Esophagus muscularis mucosa (tissue), 4 donors: ENCODE data around the gene ATIC. TPM values are rescaled to one million over a fixed set of nuclear protein-coding genes. Genes with fewer than 3 reads are reported as not detected.

Source experiments
- DNase-seq: peaks from one replicate; pipeline ENCODE4 v3.0.0-alpha.2; 2017; ENCODE audit errors: extremely low spot score
- H3K27ac ChIP-seq, 4 donors: fragments of 200-600 bp; sonication (generic); replicated peaks in 1 of 4; 1 replicate in 3 of 4; 2 replicates in 1 of 4; pipeline ENCODE4 v1.5.1; 2016 to 2019; ENCODE audit warnings: mild to moderate bottlenecking in 1 of 4
- H3K27me3 ChIP-seq, 4 donors: fragments of 200-600 bp; sonication (generic); one replicate each; pipeline versions ENCODE4 v1.5.1 to v1.6.0; 2016 to 2019
- H3K36me3 ChIP-seq, 4 donors: fragments of 200-600 bp; sonication (generic); one replicate each; pipeline ENCODE4 v1.5.1; 2016 to 2019
- H3K4me1 ChIP-seq, 4 donors: fragments of 200-600 bp; sonication (generic); one replicate each; pipeline ENCODE4 v1.5.1; 2016 to 2019
- H3K4me3 ChIP-seq, 4 donors: fragments of 200-600 bp; sonication (generic); 1 replicate in 2 of 4; 2 replicates in 2 of 4; pipeline ENCODE4 v1.5.1; 2016 to 2019; ENCODE audit warnings: mild to moderate bottlenecking in 4 of 4, moderate library complexity in 1 of 4
- H3K9me3 ChIP-seq, 4 donors: fragments of 200-600 bp; sonication (generic); 1 replicate in 3 of 4; 2 replicates in 1 of 4; pipeline ENCODE4 v1.5.1; 2016 to 2019
- EP300 ChIP-seq: sonication (generic); formaldehyde crosslinking; IDR thresholded peaks from one replicate; pipeline ENCODE4 v1.6.1; 2017; ENCODE audit warnings: antibody characterized with exemption
- POLR2A ChIP-seq: fragments of 450-650 bp; IDR thresholded peaks from one replicate; pipeline ENCODE4 v1.6.1; 2017; ENCODE audit warnings: antibody characterized with exemption, moderate library complexity, mild to moderate bottlenecking, low read depth
- POLR2AphosphoS5 ChIP-seq, 2 donors: sonication (generic); formaldehyde crosslinking; IDR thresholded peaks; one replicate each; pipeline ENCODE4 v1.6.1; 2017; ENCODE audit warnings: antibody characterized with exemption in 2 of 2
- WGBS: methylation state at CpG from one replicate; pipeline ENCODE4 v1.1.5; 2018; 5-methylcytosine and 5-hydroxymethylcytosine counted together
- intact Hi-C: fragments of 100-400 bp; cut with DNase I; formaldehyde crosslinking; loops from one replicate; pipeline ENCODE4 v1.15.1; 2023
- total RNA-seq, 4 donors: library from RNA; depleted of rRNA; stranded (reverse); fragments of >200 nt; gene quantifications; one replicate each; pipeline versions ENCODE4 v1.1.0 to v1.2.1, GENCODE V29; 2016
- TF ChIP-seq, protein P1 (sequence below), 3 experiments: fragments of 200-600 bp in 2 of 3; fragments of 450-650 bp in 1 of 3; sonication (generic) in 2 of 3; IDR thresholded peaks; one replicate each; pipeline ENCODE4 v1.5.1; 2017 to 2019; ENCODE audit warnings: antibody characterized with exemption in 3 of 3, mild to moderate bottlenecking in 2 of 3, moderate library complexity in 1 of 3

ATIC gene
- total RNA-seq, 4 donors from 2014 or later: 29.1 to 50.8 (median 34.4) TPM

DNA sequence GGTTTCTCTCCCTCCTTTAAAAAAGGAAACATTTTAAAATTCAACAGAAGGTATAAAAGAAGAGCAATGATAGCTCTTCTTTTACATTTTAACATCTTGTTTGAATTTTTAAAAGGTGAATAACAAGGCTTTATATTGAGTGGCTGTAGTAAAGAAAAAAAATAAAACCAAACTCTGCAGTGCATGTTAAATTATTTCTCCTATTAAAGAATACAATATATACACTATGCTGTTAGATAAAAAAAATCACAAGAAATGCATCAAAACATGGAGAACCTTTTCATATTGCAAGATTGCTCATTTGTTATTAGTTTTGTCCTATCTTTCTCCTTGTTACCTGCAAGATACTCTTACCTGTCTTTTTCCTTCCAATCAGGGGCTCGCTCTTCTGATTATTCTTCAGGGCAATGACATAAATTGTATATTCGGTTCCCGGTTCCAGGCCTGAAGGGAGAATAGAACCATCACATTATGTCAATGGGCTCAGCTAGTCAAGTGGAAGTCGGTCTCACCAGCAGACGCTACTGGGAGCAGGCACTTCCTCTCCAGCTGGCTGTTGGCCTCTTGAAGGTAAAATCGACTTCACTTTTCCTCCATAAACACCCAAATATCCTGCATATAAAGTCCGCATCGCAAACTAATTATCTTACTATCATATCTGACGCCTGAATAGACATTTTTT, 61.2 kb downstream of the ATIC start:
- 80% methylated on average over 9 of the region's 9 CpGs for WGBS
- Histone ChIP-seq H3K27ac (peak overlapping the region in 2 of 4 donors; percentile 3 to 5), H3K9me3 (no peaks in the 10 kb centered on the region), H3K27me3 (no peaks in the 10 kb centered on the region), H3K4me1 (peaks cover 0 to 19% (median 10%) of the 10 kb centered on the region in 4 donors), H3K36me3 (peaks cover 83 to 100% (median 86%) of the 10 kb centered on the region in 4 donors), H3K4me3 (no peak overlapping the region)
- peak; percentile 55 for DNase-seq
- intact Hi-C loops: no loop called here
- no peak for TF ChIP-seq POLR2AphosphoS5 (IDR thresholded peaks at IDR 0.05)
- TF ChIP-seq, protein P1, sequence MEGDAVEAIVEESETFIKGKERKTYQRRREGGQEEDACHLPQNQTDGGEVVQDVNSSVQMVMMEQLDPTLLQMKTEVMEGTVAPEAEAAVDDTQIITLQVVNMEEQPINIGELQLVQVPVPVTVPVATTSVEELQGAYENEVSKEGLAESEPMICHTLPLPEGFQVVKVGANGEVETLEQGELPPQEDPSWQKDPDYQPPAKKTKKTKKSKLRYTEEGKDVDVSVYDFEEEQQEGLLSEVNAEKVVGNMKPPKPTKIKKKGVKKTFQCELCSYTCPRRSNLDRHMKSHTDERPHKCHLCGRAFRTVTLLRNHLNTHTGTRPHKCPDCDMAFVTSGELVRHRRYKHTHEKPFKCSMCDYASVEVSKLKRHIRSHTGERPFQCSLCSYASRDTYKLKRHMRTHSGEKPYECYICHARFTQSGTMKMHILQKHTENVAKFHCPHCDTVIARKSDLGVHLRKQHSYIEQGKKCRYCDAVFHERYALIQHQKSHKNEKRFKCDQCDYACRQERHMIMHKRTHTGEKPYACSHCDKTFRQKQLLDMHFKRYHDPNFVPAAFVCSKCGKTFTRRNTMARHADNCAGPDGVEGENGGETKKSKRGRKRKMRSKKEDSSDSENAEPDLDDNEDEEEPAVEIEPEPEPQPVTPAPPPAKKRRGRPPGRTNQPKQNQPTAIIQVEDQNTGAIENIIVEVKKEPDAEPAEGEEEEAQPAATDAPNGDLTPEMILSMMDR (IDR thresholded peaks at IDR 0.05): no peak
- TF ChIP-seq POLR2A: no peak
- TF ChIP-seq EP300: no peak

DNA sequence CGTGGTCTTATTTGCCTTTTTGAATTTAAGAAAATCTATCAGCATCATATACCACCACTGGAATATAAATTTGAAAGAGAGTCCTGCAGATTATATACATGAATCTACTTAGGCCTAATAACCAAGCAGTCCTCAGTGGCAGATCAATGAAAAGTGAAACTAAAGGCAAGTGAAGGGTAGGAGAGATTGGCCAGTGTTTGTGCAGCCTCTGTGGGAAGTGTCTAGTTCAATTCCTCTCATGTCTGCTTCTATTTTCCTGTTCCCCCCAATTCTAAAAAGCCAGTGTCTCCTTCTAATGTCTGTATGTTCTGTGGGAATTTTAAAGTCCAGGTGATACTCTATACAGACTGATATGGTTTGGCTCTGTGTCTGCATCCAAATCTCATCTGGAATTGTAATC, 62.1 kb downstream of the ATIC start:
- intact Hi-C loops: no loop called here
- Histone ChIP-seq H3K9me3 (no peaks in the 10 kb centered on the region), H3K27me3 (no peaks in the 10 kb centered on the region), H3K4me3 (no peak overlapping the region), H3K27ac (peak overlapping the region in 2 of 4 donors; percentile 5 to 34), H3K4me1 (peaks cover 0 to 19% (median 10%) of the 10 kb centered on the region in 4 donors), H3K36me3 (peaks cover 81 to 100% (median 87%) of the 10 kb centered on the region in 4 donors)
- TF ChIP-seq POLR2A: no peak
- TF ChIP-seq, protein P1 (IDR thresholded peaks at IDR 0.05): no peak
- no peak for DNase-seq
- 64% methylated on average over 1 of the region's 1 CpG for WGBS

DNA sequence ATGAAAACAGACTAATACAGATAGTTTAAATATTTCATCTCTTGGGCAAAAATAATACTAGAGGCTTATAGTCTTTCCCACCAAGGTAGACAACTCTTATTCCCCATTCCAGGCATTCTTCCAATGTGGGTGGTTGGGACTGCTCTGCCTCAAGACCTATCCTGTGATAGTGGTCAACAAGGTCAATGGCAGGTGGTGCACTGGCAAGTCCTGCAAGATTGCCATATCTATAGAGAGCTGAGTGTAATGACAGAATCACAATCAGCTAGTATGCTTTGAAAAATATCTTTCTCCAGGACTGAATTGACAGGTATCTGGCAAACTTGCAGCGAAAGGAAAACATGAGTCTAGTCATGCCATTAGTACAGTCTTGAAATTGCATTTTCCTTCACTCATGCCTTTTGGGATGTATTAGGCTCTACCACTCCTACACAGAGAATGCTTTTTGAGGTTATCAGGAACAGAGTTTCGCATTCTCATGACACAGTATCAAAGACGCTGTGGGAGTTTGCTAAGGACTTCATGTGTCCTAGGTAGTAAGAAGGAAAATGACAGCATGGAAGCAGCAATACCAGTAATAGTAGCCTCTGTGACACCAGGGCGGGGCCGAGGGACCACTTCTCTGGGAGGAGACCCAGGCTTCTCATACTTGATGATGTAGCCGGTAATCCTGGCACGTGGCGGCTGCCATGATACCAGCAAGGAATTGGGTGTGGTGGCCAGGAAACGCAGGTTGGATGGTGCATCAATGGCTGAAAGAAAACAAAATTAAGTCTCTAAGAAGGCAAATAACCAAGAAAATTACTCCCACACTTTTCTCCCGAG, 63.0 kb downstream of the ATIC start:
- WGBS: 90% methylated on average over 10 of the region's 10 CpGs
- Histone ChIP-seq H3K4me1 (peaks cover 0 to 19% (median 8%) of the 10 kb centered on the region in 4 donors), H3K4me3 (no peak overlapping the region), H3K27ac (peak overlapping the region in 2 of 4 donors; percentile 5 to 23), H3K9me3 (no peaks in the 10 kb centered on the region), H3K36me3 (peaks cover 78 to 100% (median 88%) of the 10 kb centered on the region in 4 donors), H3K27me3 (no peaks in the 10 kb centered on the region)
- peak; percentile 60 for DNase-seq
- TF ChIP-seq POLR2A: no peak
- no peak for TF ChIP-seq EP300
- no peak for TF ChIP-seq POLR2AphosphoS5 (IDR thresholded peaks at IDR 0.05)
- TF ChIP-seq, protein P1 (IDR thresholded peaks at IDR 0.05): no peak
- intact Hi-C loops: loop anchor here (5.0 kb wide), 1 partner anchor 47 kb away; no protein-coding TSS in a partner anchor

DNA sequence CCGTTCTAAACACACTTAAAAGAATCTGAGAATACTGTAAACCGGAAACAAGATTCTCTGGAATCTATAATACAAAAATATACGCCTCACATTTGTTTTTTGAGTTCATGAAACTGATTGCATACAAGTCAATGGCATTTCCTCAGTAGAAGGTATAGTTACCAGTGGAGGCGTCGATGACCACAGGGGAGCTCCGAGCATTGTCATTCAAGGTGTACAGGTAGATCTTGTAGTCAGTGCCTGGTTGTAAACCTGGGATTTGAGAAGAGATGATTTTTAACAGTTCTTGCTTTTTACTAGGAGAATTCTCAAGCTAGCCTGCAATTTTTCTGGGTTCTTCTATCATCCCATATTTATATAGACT, 63.6 kb downstream of the ATIC start:
- Histone ChIP-seq H3K27ac (peak overlapping the region in 1 of 4 donors; percentile 23), H3K4me3 (no peak overlapping the region), H3K9me3 (no peaks in the 10 kb centered on the region), H3K36me3 (peaks cover 78 to 100% (median 87%) of the 10 kb centered on the region in 4 donors), H3K27me3 (no peaks in the 10 kb centered on the region), H3K4me1 (peaks cover 0 to 15% (median 6%) of the 10 kb centered on the region in 4 donors)
- intact Hi-C loops: loop anchor here (5.0 kb wide), 1 partner anchor 47 kb away; no protein-coding TSS in a partner anchor
- WGBS: 90% methylated on average over 6 of the region's 6 CpGs
- TF ChIP-seq, protein P1 (IDR thresholded peaks at IDR 0.05): no peak
- TF ChIP-seq POLR2A: no peak
- TF ChIP-seq EP300: no peak
- no peak for TF ChIP-seq POLR2AphosphoS5 (IDR thresholded peaks at IDR 0.05)
- DNase-seq: no peak
